Measurements from ENCODE around the gene CAPN5.

DNA sequence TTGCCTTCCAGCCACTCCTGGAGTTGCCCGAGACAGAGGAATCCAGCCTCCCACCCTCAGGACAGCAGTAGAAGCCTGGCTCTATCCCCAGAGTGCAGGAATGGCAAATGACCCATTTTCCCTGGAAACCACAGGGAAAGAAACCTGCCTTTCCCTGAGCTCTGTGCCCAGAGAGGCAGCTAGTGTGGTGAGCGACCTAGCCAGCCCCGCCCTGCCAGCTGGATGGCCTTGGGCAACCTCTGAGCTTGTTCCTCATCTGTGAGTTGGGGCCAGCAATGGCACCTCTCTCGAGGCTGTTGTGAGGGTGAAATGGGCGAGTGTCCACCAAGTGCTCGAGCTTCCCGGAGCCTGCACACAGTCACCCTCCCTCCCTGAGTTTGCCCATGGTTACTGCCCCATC lies 39.5 kb downstream of the CAPN5 start:
- TF ChIP-seq, protein P1, sequence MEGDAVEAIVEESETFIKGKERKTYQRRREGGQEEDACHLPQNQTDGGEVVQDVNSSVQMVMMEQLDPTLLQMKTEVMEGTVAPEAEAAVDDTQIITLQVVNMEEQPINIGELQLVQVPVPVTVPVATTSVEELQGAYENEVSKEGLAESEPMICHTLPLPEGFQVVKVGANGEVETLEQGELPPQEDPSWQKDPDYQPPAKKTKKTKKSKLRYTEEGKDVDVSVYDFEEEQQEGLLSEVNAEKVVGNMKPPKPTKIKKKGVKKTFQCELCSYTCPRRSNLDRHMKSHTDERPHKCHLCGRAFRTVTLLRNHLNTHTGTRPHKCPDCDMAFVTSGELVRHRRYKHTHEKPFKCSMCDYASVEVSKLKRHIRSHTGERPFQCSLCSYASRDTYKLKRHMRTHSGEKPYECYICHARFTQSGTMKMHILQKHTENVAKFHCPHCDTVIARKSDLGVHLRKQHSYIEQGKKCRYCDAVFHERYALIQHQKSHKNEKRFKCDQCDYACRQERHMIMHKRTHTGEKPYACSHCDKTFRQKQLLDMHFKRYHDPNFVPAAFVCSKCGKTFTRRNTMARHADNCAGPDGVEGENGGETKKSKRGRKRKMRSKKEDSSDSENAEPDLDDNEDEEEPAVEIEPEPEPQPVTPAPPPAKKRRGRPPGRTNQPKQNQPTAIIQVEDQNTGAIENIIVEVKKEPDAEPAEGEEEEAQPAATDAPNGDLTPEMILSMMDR (conservative IDR thresholded peaks at IDR 0.05): no peak
- no peak for TF ChIP-seq ZFX (IDR thresholded peaks at IDR 0.05)
